ENCODE measurements around the gene ADCYAP1R1.

ADCYAP1R1 gene

DNA sequence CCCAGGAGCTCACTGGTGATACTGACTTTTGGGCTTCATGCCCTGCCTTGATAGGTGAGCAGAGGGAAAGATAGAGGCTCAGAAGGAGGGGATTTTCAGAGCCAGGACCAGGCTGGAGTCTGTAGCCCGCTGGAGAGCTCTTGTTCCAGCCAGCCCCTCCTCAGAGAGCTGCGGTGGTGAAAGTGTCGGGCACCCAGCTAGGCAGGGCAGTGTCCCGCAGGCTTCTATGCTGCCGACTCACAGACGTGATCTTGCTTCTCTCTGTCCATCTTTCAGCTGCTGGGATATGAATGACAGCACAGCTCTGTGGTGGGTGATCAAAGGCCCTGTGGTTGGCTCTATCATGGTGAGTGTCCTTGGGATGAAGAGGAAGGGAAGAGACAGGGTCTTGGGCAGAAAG, 35.2 kb downstream of the ADCYAP1R1 start:
- DNase-seq (ENCODE audit: low read depth): no peak

- no peak for DNase-seq (ENCODE audit: low read depth)
These were observed 39.9 kb downstream of the ADCYAP1R1 start for GRCh38 chr7:31091924-31092434.

- DNase-seq (ENCODE audit: low read depth): no peak
These were observed 40.5 kb downstream of the ADCYAP1R1 start for GRCh38 chr7:31092606-31093005.

DNA sequence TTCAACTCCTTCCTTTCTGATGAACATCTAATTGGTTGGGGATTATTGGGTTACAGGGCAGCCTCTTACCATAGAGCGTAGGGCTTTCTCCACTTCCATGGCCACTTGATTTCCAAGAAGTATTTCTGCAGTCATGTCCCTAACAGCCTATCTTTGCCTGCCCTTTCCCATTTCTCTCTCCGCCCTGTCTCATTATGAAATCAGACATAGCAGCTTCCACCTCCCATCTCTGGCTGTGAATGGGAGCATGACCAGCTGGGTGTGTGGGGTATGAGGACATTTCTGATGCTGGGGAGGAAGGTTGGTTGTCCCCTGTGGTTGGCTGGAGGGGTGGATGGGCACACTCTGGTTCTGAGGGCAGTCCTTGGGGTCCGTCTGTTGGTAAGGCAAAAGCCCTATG, 41.2 kb downstream of the ADCYAP1R1 start:
- DNase-seq (ENCODE audit: low read depth): no peak

DNA sequence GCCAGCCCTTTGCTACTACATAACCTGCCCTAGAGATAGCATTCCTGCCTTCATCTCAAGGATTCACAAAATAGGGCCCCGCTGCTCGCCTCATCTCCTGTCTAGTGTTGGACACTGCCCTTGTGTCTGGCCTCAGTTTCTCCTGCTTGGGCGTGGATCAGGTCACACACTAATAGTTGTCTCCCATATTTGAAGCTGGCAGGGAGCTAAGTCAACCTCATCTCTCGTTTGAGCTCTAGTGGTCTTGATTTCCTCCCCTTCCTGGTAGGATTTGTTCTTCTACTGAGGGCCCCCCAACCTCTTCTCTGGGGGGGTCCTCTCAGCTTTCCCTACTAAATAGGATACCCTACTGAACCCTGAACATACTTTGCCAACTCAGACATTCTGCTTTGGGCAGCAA, 42.2 kb downstream of the ADCYAP1R1 start:
- no peak for DNase-seq (ENCODE audit: low read depth)

- DNase-seq (ENCODE audit: low read depth): no peak
These were observed 43.4 kb downstream of the ADCYAP1R1 start for GRCh38 chr7:31095286-31096197.

DNA sequence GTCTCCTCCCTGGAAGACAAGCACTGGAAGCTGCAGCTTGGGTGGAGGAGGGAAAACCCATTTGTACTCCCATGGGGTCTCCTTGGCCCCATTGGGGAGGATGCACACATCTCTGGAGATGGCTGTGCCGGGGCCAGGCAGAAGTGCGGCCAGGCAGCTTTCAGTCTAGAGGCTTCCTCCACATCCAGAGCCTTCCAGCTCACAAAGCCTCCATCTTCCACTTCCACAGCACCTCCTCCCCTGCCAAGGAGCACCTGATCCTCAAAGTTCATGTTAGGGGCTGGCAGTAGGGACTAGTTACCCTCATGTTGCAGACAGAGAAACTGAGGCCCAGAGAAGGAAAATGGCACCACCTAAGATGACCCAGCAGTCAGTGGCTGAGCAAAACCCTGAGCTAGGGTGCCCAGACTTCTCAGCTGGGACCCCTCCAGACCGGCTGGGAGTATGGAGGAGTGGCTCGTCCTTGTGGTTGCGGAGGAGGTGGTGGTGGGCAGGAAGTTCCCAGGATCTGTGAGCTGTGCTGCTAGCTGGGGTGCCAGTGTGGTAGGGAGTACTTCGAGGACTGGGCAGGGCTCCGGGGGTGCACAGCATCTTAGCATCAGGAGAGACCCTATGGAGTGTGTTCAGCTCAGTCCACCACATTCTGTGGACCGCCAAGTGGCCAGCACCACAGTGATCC, 44.2 kb downstream of the ADCYAP1R1 start:
- no peak for DNase-seq (ENCODE audit: low read depth)

DNA sequence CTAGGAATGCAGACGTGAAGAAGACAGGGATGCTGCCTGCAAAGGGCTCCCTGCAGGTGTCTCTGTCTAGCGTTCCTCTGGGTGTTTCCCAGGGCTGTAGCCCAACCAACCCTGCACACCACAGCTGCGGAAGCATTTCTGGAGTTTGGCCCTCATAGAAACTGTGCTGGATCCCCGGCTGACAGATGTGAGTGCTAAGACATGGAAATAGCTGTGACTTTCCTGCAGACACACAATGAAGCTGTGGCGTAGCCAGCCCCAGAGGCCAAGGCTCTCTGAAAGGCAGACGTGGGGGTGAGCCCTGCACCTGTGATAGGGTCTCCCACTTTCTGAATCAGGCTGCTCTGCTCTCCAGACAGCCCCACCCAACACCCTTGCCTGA, 44.8 kb downstream of the ADCYAP1R1 start:
- DNase-seq (ENCODE audit: low read depth): no peak

DNA sequence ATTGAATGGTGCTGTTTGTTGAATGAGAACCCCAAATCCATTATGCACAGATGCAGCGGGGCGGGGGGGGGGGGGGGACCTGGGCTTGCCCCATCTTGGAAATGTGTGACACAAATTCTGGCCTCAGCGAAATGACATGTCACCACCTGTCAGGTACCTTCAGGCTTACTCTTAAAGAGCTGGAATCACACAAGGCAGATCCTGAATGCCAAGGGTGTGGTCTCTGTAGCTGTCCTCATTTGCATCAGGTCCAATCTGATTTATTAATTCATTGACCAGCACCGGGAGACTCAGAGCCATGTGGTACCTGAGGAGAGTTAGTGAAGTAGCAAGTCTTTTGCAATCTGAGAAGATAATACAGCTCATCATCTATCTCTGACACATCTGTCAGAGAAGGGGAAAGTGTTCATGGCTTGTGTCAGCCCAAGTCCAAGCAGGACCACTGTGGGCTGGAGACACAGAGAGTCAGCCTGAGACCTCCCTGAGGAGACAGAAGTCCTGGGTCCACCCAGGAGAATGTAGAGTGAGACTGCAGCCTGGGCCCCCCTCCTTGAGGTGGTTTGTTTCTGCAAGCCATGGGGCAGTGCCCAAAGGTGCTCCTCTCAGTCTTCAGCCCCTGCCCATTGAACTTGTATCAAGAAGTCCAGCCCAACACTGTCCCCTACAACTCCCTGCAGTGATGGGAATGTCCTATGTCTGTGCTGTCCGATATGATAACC, 46.7 kb downstream of the ADCYAP1R1 start:
- DNase-seq (ENCODE audit: low read depth): no peak

GRCh38 chr7:31099451-31100444, 47.6 kb downstream of the ADCYAP1R1 start:
- DNase-seq (ENCODE audit: low read depth): no peak

DNA sequence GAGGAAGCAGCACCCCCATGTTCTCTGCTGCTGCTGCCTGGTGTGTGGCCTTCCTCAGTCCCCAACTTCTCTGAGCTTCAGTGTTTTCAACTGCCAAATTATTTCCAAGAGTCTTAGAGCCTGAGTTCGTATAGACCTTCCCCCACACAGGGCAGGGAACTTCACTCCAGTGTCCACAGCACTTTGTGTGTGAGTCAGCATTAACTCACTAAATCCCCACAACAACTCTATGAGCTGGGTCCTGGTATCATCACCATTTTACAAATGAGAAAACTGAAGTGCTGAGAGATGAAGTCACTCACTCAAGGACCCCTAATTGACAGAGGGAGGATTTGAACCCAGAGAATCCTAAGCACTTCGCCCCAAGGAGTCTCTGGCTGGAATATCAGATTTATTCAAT, 48.3 kb downstream of the ADCYAP1R1 start:
- DNase-seq (ENCODE audit: low read depth): no peak

DNA sequence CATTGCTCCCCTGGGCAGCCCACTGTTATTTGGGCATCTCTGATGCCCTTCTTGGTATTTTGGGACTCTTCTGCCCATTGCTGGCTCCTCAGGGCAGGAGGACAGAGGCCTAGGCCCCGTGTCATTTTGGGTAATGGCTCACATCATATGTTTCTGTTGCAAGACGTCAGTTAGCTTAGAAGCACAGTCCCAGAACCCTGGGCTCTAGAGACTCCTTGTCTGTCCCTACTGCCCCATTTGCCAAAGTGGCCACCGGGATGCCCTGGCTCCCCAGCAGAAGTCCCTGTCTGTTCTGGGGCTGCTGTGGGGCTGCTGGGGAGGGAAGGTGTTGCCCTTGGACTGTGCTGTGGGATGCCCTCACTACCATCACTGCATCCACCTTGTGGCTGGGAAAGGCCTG, 48.8 kb downstream of the ADCYAP1R1 start:
- no peak for DNase-seq (ENCODE audit: low read depth)

DNA sequence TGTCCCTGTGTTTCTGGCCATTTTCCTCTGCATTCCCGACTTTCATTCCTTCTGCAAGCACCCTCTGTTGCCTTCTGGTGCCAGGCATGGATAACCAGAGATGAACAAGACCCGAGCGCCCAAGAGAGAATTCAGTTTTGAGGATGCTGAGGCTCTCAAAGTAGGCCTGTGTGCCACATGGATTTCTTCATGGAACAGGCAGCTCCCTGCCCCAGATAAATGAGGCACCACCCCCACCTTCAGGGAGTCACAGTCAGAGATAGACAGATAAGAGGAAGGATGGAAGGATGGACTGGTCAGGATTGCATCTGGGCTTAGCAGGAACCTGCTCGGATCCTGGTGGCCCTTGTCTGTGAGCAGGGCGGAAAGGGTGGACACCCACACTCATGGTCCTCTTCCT, 49.4 kb downstream of the ADCYAP1R1 start:
- no peak for DNase-seq (ENCODE audit: low read depth)

GRCh38 chr7:31102151-31102972, 50.3 kb downstream of the ADCYAP1R1 start:
- no peak for DNase-seq (ENCODE audit: low read depth)

DNA sequence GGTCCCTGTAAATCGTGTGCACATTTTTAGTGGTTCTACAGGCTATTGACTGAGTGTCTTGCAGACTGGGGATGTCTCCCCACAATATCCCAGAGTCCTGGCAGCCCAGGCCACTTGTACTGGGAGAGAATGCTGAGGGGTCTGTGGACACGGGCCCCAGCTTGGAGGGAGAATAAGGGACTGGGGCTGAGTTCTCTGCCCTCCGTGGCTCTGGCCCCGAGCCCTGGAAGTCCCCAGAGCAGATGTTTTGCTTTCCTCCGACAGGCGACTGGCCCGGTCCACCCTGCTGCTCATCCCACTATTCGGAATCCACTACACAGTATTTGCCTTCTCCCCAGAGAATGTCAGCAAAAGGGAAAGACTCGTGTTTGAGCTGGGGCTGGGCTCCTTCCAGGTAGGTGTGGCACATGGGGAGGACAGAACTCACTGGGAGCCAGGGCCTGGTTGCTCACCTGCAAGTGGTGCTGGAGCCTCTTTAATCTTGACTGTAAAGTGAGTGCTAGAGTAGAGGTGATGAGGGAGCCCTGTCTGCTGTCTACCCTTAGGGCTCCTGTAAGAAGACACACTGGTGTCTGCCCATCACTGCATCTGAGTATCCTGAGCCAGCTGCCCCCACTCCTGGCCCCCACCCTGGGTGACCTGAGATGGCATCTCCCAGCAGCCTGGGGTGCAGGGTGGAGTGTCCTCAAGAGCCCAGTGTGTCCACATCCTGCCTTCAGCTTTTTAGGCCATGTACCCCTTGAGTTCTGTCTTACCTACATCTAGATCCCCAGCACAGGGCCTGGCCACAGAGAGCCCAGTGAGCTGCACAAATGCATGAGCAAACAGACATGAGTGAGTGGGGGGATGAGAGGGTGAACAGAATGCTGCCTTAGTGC, 51.1 kb downstream of the ADCYAP1R1 start:
- no peak for DNase-seq (ENCODE audit: low read depth)

- no peak for DNase-seq (ENCODE audit: low read depth)
These were observed 52.5 kb downstream of the ADCYAP1R1 start for GRCh38 chr7:31104361-31105255.

DNA sequence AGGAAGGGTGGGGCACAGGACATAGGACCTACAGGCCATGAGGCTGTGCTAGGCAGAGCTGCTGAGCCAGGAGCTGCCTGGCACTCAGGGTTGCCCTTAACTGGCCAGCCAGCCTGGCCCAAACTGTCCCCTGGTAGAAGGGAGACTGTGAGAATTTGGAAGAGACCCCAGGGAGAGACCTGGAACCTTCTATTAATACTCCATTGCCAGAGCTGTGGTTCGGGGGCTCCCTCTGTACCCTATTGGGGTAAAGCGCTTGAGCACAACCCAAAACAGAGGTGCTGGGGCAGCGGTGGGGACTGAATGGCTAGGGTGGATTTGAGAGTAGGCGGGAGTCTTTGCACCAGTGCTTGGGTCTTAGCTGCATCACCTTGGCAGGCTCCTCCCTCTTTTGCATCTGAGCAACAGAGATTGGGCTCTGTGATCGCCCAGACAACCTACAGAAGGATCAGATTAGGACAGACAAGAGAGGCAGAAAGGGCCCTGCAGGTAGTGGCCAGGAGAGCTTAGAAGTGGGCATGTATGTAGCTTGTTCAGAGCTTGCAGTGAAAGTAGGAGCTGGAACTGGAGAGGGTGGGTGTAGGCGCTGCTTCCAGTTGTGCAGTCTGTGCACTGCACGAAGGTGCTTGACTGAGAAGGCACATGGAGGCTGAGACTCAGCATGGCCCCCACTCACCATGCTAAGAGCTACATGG, 53.3 kb downstream of the ADCYAP1R1 start:
- DNase-seq (ENCODE audit: low read depth): no peak
